NCI-H146 treated with DMSO at 0.1 percent for 48 hours (cell line): ENCODE data around the gene STK26.
"Not testable (repeated sequence)": the region's sequence is repeated elsewhere in the genome, so short reads cannot be mapped to it uniquely, and the experiment has no call there.

Experiments used
- DNase-seq: peaks from one replicate; lab custom pipeline; 2025; ENCODE audit not compliant: unreplicated experiment; lab: John Stamatoyannopoulos, UW

Gene STK26

DNA sequence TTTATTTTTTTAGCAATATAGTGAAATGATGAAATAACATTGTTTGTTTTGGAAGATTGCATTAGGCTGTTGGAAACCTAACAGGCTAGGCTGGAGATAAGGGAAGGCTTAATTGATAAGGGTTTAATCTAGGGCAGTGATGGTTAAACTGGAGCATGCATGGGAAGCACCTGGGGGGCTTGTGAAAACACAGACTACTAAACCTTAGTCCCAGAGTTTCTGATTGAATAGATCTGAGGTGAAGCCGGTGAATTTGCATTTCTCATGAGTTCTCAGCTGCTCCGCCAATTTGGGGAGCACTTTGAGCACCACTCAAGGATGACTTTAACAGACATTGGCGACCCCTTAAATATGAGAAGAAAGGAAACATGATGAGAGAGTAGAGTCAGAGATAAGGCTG is 11.5 kb downstream of the STK26 start:
- DNase-seq: no peak

DNA sequence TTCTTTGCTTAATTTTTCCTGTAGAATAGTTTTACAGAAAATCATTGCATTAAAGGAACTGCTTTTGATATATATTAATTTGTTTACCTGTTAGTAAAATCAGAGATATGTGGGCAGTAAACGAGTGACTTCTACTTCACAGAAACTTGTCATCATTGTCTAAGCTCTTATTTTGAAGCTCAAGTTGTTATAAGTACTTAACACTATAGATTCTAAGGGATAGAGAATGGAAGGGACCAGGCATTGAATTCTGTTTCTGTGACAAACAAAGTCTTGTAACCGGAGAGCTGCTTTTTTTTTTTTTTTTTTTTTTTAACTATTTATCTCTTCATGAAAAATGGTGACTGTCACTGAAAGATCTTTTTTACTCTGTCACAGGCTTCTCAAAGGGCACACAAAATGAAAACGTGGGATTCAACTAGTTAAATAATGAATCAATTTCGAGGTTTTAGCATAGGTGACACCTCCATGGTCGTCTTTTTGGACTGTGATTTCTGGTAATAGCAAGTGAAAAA is 14.4 kb downstream of the STK26 start:
- DNase-seq: no peak

DNA sequence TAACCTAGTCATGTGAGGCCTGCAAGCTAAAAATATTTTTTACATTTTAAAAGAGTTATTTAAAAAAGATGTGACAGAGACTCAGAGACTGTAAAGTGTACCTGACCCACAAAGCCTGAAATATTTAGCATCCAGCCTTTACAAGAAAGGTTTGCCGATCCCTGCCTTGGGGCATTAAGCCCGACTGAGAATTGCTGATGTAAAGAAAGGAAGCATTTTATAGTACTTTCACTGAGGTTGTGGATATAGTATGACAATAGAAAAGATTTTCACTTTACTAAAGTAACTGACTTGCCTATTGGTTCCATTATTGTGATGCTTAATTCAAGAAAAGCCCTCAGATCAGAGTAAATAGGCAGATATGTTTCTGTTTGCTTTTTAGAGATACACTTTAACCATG is 17.0 kb downstream of the STK26 start:
- no peak for DNase-seq

DNA sequence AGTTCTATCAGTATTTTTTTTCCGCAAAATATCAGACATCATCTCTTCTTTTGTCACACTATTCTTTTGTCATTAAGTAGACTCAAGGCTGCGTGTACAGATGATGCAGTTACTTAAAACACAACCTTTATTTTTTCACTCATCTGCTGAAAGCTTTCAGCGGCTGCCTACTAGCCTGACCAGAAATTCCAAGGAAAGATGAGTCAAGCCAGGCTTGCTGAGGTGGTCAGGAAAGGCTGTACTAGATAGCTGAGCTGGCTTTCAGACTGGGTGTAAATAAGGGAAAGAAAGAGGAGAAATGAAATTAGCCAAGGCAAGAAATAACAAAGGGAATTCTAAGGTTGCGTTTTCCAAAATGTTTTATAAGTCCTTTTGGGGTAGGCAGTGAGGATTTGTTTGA is 17.9 kb downstream of the STK26 start:
- DNase-seq: no peak

DNA sequence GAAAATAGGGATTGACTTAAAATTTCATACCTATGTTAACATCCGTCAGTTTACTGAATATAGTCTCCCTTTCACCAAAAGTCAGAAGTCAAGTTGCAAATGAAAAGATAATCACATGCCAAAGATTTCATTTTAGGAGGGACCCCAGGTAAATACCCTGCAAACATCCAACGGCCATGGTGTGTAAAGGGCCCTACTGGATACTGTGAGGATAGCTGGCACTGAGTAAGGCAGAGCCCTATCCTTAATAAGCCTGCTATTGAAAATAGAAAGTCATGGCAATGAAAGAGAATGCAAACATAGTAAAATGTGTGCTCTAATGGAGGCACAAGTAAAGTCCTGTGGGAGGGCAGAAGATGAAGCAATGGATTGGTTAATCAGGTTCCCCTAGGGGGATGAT is 20.9 kb downstream of the STK26 start:
- no peak for DNase-seq

DNA sequence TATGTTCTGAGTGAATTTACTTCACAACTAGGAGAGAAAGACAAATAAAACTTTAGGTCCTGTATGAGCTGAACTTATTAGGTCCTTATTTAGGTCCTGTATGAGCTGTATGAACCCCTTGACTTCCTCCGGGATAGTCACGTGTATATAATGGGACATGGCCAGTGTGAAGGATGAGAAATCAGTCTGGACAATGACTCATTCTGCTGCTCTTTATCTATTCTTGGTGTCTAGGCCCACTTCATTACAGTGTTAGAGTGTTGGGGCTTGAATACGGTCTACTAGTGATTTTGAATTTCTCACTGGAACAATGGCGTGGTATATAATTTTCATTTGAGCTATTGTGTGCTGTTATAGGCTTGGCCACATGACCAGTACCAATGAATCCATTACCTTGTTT is 21.9 kb downstream of the STK26 start:
- no peak for DNase-seq

DNA sequence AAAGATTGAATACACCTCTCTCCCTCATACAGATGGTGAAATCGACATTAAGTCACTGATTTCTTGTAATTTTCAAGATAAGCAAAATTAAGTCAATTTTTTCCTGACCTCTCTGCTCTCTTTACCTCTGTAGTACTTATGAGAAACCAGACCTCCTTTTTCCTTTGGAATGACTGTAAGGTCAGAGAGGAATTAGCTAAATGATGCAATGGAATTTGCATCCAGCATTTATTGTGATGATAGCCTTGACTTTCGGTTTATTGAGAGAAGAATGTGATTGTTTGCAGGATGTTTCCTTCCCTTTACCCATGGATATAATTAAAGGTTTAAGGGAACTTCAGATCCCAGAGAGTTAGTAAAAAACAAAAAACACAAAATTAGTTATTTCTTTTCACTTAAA is 22.4 kb downstream of the STK26 start:
- DNase-seq: no peak

DNA sequence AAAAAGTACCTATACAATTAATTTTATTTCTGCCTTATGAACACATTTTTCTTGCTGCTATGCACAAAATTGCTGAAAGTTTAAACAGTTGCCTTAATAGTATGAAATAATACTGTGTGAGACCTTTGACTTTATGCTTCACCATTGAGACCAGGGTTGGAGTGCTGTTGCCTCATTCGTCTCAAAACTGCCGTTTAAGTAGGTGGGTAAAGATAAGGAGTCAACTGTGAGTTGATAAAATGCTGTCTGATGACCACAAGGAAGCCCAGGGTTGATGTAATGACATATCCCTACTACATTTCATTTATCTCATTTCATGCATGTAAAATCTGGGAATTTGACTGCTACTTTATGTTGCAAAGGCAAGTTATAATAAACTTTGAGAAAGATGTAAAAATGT is 23.4 kb downstream of the STK26 start:
- DNase-seq: no peak

DNA sequence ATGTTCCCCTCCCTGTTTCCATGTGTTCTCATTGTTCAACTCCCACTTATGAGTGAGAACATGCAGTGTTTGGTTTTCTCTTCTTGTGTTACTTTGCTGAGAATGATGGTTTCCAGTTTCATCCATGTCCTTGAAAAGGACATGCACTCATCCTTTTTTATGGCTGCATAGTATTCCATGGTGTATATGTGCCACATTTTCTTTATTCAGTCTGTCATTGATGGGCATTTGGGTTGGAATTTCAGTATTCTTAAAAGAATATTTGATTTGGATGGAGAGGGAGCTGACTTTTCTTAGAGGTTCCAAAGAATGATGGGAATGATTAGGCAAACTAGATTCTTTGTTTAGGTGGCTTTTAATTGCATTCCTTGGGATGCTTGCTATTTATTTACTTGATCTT is 28.7 kb downstream of the STK26 start:
- not testable (repeated sequence) for DNase-seq

DNA sequence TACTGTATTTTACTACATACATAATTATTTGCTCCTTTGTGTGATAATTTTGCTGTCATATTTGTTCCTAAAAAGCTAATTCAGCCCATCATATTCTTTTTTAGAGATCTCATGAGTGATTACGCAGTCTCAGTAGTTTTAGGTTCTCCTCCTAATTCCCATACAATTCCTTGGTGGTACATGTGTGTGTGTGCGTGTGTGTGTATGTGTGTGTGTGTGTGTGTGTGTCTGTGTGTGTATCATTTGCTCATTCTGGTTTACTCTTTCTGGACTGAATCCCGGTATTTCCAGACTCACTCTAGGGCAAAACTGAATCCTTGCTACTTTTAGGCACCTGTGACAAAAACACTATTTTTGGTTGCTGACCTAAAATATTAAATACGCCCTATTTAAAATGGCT is 34.9 kb downstream of the STK26 start:
- no peak for DNase-seq

DNA sequence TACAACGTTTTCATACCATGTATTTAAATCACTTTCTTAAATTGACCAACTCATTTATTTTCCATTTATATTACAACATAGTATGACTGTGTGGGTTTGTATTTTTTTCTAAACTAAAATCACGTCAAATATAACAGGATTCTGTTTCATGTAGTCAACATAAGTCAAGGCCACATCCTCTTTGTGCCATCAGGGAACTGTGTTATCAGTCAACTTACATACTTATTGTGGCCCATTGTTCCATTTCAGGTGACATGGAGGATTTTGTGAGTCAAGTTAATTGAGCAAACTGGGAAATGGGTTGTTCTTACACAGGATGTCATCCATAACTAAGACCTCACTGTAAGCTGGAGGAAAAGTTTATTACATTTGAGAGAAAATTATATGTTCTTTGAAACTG is 35.9 kb downstream of the STK26 start:
- DNase-seq: no peak

DNA sequence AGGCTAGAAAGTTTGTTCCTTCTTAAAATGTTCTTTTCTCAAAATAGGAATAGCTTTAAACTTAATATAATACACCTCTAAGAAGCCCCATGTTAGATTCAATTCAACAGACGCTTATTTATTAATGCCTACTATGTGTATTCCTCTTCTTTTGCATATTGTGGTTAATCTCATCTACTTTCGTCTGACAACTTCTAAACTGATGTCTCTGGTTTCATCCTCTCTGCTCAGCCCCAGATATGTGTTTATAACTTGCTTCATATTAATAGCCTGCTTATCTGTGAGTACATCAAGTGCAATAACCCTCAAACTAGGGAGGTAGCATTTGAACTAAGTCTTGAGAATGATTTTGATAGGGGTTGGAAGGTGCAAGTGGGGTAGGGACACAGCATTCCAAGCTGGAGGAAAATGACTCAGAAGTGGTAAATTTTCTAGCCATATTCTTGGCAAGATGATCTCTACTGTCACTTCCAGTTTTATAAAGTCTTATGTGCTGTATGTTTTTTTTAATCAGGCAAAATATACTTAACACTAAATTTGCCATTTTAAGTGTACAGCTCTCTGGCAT is 37.0 kb downstream of the STK26 start:
- no peak for DNase-seq

DNA sequence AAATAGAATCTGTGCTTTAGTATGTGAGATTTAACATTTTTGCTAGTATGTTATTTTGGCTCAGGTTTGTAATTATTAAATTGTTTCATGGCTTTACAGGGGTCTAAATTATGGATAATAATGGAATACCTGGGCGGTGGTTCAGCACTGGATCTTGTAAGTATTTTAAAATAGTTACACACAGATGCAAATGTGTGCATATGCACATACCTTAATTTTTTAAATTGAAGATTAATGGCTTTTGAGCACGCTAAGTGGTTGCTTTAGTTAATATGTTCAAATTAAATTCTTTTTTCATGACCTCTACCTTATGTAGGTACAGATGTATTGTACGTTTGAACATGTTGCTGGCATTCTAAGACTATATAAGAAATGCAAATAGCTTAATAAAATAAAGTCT is 40.2 kb downstream of the STK26 start:
- no peak for DNase-seq

DNA sequence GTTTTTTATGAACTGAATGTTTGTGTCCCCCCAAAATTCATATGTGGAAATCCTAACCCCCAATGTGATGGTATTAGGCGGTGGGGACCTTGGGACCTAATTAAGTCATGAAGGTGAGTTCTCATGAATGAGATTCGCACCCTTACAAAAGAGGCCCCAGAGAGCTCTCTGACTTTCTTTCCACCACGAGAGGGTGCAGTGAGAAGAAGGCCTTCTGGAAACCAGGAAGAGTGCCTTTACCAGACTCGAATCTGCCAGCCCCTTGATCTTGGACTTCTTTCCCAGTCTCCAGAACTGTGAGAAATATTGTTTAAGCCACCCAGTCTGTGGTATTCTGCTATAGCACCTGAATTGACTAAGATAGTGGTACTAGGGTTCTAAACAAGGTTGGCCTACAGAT is 40.8 kb downstream of the STK26 start:
- DNase-seq: no peak

DNA sequence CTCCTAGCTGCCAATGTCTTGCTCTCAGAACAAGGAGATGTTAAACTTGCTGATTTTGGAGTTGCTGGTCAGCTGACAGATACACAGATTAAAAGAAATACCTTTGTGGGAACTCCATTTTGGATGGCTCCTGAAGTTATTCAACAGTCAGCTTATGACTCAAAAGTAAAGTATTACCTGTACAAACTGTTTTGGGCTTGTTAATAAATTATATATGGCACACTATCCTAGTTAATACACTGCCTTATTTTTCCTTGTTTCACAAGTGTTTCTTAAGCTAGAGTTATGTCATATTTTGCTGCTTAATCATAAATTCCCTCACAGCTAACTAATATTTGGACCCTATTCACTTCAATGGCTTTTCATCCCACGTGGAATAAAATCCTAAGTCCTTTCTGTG is 45.3 kb downstream of the STK26 start:
- no peak for DNase-seq

DNA sequence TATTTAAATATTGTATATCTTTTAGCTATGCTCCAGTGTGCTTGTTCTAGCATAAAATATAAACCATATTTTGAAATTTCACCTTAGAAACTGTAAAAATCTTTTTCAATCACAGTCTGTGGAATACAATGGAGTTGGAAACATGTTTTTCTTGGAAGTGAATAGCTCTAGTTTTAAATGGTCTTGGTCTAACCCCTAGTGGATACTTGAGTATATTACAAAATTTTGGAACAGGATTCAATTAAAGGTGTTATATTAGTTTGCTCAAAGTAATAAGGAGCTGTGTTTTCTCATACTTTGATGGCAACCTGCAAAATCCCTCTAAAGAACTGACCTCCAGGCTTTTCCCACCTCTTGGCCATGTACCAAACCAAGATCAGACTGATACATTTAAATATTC is 48.2 kb downstream of the STK26 start:
- no peak for DNase-seq

DNA sequence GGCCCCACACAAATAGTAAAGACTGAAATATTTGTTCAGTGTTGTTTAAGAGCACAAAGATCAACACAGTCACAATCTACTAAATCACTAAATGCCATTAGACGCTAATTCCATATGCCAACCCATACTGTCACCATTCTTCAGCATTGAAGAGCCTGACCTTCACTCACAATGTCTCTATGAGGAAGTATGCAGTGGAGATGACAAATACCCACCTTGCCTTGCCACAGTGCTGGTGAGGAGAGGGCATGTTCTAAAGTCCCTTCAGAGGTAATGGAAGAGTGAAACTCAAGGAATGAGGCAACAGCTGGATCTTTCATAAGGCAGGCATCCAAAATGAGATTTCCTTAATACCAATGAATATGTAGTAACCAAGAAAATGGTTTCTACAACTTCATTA is 54.3 kb downstream of the STK26 start:
- DNase-seq: no peak

DNA sequence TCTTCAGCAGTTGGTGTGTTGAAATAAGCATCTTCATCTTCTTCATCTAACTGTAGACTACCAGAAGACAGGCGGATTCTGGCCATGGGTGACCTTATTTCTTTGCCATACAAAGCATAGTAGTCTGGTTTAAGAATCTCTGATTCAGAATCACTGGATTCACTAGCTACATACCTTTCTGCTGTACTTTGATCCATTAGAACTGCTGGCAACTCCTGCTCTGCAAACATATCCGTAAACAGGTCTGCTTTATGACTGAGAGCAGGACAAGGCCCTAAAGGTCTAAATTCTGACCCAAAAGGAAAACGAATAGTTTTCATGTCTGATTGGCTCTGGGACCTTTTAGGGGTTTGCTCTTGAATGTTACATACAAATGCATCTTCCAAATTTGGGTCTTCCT is 54.8 kb downstream of the STK26 start:
- DNase-seq: no peak

DNA sequence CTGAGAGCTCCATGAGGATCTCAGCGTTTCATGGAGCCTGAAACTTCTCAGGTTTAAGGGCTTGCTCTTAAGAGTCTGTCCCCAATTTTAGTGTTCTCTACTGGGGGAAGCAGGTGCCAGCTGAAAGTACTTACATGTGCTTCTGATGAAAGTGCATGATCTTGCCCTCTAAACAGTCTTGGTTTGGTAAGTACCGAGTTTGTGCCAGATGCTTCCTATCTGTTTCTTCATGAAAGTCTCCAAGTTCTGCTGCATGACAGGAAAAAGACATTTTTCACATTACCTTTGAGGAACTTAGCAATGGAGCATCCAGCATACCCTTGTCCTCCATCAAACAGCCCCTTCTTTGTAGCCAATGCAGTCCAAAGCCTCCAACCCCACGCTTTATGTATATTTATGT is 62.7 kb downstream of the STK26 start:
- no peak for DNase-seq

DNA sequence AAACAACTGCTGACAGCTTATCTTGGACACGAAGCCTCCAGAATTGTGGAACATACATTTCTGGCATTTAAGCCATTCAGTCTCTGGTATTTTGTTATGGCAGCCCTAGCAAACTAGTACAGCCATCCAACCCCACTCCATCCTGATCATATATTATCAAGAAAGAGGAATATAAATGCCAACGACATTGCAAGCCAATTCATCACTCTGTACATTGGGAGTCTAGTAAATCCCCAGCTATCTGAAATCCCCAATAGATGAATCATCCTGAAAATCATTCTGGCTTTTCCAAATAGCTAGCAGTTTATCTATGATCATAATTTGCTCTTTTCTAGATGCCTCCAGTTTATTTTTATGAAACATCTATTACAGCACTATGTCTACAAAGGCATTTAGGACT is 63.6 kb downstream of the STK26 start:
- DNase-seq: no peak

DNA sequence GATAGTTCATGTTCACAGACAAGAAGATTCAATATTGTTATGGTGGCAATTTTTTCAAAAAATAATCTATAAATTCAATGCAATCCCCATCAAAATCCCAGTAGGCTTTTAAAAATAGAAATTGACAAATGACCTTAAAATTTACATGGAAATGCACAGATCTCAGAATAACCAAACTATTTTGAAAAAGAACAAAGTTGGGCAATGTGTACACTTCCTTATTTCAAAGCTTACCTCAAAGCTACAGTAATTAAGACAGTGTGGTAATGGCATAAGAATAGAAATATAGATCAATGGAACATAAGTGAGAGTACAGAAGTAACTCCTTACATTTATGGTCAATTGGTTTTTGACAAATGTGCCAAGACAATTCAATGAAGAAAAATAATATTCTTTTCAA is 65.8 kb downstream of the STK26 start:
- DNase-seq: no peak

DNA sequence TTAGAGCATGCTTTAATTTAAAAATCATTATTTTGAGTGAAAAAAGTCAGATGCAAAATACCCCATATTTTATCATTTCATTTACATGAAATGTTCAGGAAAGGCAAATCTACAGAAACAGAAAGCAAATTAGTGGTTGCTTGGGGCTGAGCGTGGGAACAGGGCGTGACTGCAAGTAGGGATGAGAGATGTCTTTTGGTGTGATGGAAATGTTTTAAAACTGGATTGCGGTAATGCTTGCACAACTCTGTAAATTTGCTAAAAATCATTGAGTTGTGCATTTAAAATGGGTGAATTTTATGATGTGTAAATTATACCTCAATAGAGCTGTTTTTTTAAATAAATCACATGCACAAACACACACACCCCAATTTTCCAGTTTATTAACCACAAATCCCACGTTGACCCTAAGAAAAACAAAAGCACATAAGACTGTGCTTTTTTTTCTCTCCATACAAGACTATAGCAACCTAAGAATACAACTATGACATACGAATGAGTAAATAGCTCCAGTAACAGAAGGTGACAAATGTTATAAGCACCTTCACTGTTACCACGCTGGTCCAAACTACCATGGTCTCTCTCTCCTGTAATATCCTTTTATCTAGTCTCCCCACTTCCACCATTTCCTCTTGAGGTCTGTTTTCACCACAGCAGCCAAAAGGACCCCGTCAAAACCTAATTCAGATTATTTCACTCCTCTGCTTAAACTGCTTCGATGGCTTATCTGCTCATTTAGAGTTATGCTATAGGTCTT is 67.5 kb downstream of the STK26 start:
- no peak for DNase-seq
